ENCODE results near the gene MME. TPM values are rescaled to one million over a fixed set of nuclear protein-coding genes. Genes with fewer than 3 reads are reported as not detected.

Gene MME
- total RNA-seq, 2 experiments from 2014 or later: 84.4 to 118 TPM

DNA sequence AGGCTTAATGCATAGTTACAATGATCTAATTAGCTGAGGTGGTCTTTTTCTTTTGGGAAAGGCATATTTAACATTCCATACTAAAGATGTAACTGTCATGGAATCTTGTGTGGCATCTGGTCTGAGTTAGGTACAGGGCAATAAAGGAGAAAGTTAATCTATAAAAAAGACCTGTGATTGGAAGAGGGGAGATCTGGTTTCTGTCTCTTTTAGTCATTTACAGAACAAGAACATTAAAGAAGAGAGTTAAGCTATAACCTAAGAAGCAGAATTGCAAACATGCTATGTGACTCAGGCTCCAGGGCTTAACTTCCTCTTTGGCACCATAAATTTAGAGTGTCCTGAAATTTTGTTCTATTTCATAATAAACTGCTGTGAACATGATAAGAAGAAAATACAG is 47.2 kb upstream of the MME start:
- CTCF ChIA-PET (ENCODE audit: unreplicated experiment): no interaction called here

DNA sequence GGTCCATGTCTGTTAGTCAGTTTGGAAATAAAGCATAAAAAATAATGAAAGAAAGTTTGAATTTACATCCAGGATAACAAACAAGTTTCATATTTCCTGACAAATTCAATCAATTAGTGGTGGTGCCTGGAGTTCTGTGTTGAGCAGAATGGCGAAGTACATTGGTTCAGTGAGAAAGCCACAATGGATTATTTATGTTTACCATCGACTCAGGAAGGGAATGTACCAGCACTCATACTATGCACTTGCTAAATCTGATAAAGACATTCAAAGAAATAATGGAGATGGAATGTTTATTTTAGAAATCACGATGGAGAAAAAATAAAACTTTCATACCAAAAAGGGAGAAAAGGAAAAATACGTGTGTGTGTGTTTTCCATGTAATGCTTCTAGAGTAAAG is 45.3 kb upstream of the MME start:
- DNase-seq (ENCODE audit: low spot score): no peak
- H3K79me2 ChIP-seq (ENCODE audit: insufficient read depth, low read depth, low read length): no peaks in the 10 kb centered on the region
- TF ChIP-seq EZH2phosphoT487 (IDR thresholded peaks at IDR 0.05; ENCODE audit: borderline replicate concordance, low read depth, low read length): no peak
- TF ChIP-seq, protein P1, sequence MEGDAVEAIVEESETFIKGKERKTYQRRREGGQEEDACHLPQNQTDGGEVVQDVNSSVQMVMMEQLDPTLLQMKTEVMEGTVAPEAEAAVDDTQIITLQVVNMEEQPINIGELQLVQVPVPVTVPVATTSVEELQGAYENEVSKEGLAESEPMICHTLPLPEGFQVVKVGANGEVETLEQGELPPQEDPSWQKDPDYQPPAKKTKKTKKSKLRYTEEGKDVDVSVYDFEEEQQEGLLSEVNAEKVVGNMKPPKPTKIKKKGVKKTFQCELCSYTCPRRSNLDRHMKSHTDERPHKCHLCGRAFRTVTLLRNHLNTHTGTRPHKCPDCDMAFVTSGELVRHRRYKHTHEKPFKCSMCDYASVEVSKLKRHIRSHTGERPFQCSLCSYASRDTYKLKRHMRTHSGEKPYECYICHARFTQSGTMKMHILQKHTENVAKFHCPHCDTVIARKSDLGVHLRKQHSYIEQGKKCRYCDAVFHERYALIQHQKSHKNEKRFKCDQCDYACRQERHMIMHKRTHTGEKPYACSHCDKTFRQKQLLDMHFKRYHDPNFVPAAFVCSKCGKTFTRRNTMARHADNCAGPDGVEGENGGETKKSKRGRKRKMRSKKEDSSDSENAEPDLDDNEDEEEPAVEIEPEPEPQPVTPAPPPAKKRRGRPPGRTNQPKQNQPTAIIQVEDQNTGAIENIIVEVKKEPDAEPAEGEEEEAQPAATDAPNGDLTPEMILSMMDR (conservative IDR thresholded peaks at IDR 0.05; ENCODE audit: low read length): no peak
- no TSS peak for BruUV-seq (replicated peaks)
- 0 out of 2 replicates have a peak overlapping the region, but pooled peaks have one; percentile 38 for H2AFZ ChIP-seq (ENCODE audit: low read length)
- POLR2A ChIA-PET: no interaction called here
- no peak overlapping the region for H3K4me2 ChIP-seq (ENCODE audit: low read length)
- intact Hi-C loops (cut with micrococcal nuclease; ENCODE audit: unreplicated experiment): no loop called here
- H3K27ac ChIP-seq (ENCODE audit: low read depth, low read length, poor library complexity, severe bottlenecking): no peak overlapping the region
- no peak overlapping the region for H3K4me3 ChIP-seq (ENCODE audit: low read depth, low read length, poor library complexity, severe bottlenecking)
- CTCF ChIA-PET (ENCODE audit: unreplicated experiment): no interaction called here
- H4K20me1 ChIP-seq (ENCODE audit: insufficient read depth, low read length): no peaks in the 10 kb centered on the region
- no peaks in the 10 kb centered on the region for H3K36me3 ChIP-seq (ENCODE audit: insufficient read depth, low read length)
- H3K4me1 ChIP-seq (ENCODE audit: insufficient read depth, low read length, poor library complexity, severe bottlenecking): no peaks in the 10 kb centered on the region
- peaks cover 9% of the 10 kb centered on the region for H3K9me3 ChIP-seq (ENCODE audit: low read length)
- H3K9me2 ChIP-seq (ENCODE audit: insufficient read depth, low read length): no peaks in the 10 kb centered on the region

More for the DNA sequence above, 47.2 kb upstream of the MME start:
- TF ChIP-seq EZH2phosphoT487 (IDR thresholded peaks at IDR 0.05; ENCODE audit: borderline replicate concordance, low read depth, low read length): no peak
- TF ChIP-seq, protein P1 (conservative IDR thresholded peaks at IDR 0.05; ENCODE audit: low read length): no peak
- no peak overlapping the region for H3K4me2 ChIP-seq (ENCODE audit: low read length)
- H3K9me2 ChIP-seq (ENCODE audit: insufficient read depth, low read length): no peaks in the 10 kb centered on the region
- POLR2A ChIA-PET: interaction anchor here (0.6 to 1.4 kb wide), 2 partner anchors 14 to 848 kb away, joined by 4 to 5 read pairs; no protein-coding TSS in a partner anchor
- DNase-seq (ENCODE audit: low spot score): no peak
- H3K9me3 ChIP-seq (ENCODE audit: low read length): peaks cover 23% of the 10 kb centered on the region
- no peak overlapping the region for H3K4me3 ChIP-seq (ENCODE audit: low read depth, low read length, poor library complexity, severe bottlenecking)
- H3K27ac ChIP-seq (ENCODE audit: low read depth, low read length, poor library complexity, severe bottlenecking): no peak overlapping the region
- no peaks in the 10 kb centered on the region for H3K36me3 ChIP-seq (ENCODE audit: insufficient read depth, low read length)
- no TSS peak for BruUV-seq (replicated peaks)
- H4K20me1 ChIP-seq (ENCODE audit: insufficient read depth, low read length): no peaks in the 10 kb centered on the region
- H3K4me1 ChIP-seq (ENCODE audit: insufficient read depth, low read length, poor library complexity, severe bottlenecking): no peaks in the 10 kb centered on the region
- intact Hi-C loops (cut with micrococcal nuclease; ENCODE audit: unreplicated experiment): no loop called here
- peak overlapping the region; percentile 42; the same call in 1 of the 2 replicates for H2AFZ ChIP-seq (ENCODE audit: low read length)
- no peaks in the 10 kb centered on the region for H3K79me2 ChIP-seq (ENCODE audit: insufficient read depth, low read depth, low read length)

DNA sequence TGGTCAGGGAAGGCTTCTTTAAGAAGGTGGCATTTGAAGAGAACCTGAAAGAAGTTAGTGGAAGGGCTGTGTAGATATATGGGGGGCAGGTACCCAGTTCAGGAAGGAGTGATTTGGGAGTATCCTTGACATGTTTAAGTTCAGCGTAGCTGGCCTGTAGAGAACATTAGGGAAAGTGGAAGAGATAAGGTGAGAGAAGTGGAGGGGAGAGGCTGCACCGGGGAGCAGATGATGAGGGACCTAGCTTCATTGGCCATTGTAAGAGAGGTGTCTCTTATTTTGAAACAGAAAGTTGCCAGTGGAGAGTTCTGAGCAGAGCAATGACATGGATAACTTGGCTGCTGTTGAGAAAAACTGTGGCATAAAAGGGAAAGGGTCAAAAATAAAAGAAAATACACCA is 44.6 kb upstream of the MME start:
- Histone ChIP-seq H3K27ac (ENCODE audit: low read depth, low read length, poor library complexity, severe bottlenecking) (no peak overlapping the region), H3K9me3 (ENCODE audit: low read length) (peaks cover 1% of the 10 kb centered on the region; the same call in 1 of the 2 replicates), H3K79me2 (ENCODE audit: insufficient read depth, low read depth, low read length) (no peaks in the 10 kb centered on the region), H3K9me2 (ENCODE audit: insufficient read depth, low read length) (no peaks in the 10 kb centered on the region), H4K20me1 (ENCODE audit: insufficient read depth, low read length) (no peaks in the 10 kb centered on the region), H3K4me1 (ENCODE audit: insufficient read depth, low read length, poor library complexity, severe bottlenecking) (no peaks in the 10 kb centered on the region), H3K36me3 (ENCODE audit: insufficient read depth, low read length) (no peaks in the 10 kb centered on the region), H3K4me3 (ENCODE audit: low read depth, low read length, poor library complexity, severe bottlenecking) (no peak overlapping the region), H3K4me2 (ENCODE audit: low read length) (no peak overlapping the region), H2AFZ (ENCODE audit: low read length) (0 out of 2 replicates have a peak overlapping the region, but pooled peaks have one; percentile 9)
- no peak for DNase-seq (ENCODE audit: low spot score)
- ChIA-PET POLR2A (no interaction called here), CTCF (ENCODE audit: unreplicated experiment) (no interaction called here)
- TF ChIP-seq EZH2phosphoT487 (IDR thresholded peaks at IDR 0.05; ENCODE audit: borderline replicate concordance, low read depth, low read length): no peak
- TF ChIP-seq, protein P1 (conservative IDR thresholded peaks at IDR 0.05; ENCODE audit: low read length): no peak
- BruUV-seq (replicated peaks): no TSS peak
- intact Hi-C loops (cut with micrococcal nuclease; ENCODE audit: unreplicated experiment): no loop called here
